Keratinocyte (primary cell): Measurements from ENCODE around the gene C20orf144.

Experiments used
- CTCF ChIP-seq, 3 experiments: IDR thresholded peaks in 1 of 3; conservative IDR thresholded peaks in 1 of 3; optimal IDR thresholded peaks in 1 of 3; 2 replicates in 2 of 3; 3 replicates in 1 of 3; pipeline versions ENCODE3 to v1.5.1; 2011; ENCODE audit warnings: low read length in 3 of 3, mild to moderate bottlenecking in 3 of 3, moderate library complexity in 2 of 3, control low read depth in 1 of 3, inconsistent platforms in 1 of 3; ENCODE audit not compliant: insufficient read depth in 2 of 3; ENCODE audit errors: extremely low read depth in 1 of 3
- EZH2 ChIP-seq: IDR thresholded peaks from one replicate; pipeline ENCODE4 v1.6.1; 2012; ENCODE audit warnings: inconsistent platforms, mild to moderate bottlenecking, low read length, moderate library complexity

GRCh38 chr20:33693289-33693688, 31.2 kb downstream of the C20orf144 start:
- TF ChIP-seq EZH2, result no peak
- TF ChIP-seq CTCF (optimal IDR thresholded peaks at IDR 0.05 in 1 of 3, IDR thresholded peaks at IDR 0.05 in 1 of 3, conservative IDR thresholded peaks at IDR 0.05 in 1 of 3; ENCODE audit: extremely low read depth in 1 of 3, insufficient read depth in 2 of 3, low read length in 3 of 3), result no peak
